ENCODE data around the gene CTCFL. TPM values are rescaled to one million over a fixed set of nuclear protein-coding genes. Genes with fewer than 3 reads are reported as not detected.

CTCFL gene
- total and polyA plus RNA-seq, 2 donors (not counting 3 experiments of a cell fraction or from before 2014, with no cell fraction given), result not detected

- dilution Hi-C loops (cut with MboI; ENCODE audit: extremely low pct_ligation_motif_present, low sequenced_read_pairs) (no loop called here), intact Hi-C loops (cut with micrococcal nuclease) (no loop called here)
- no TSS peak for BruUV-seq (replicated peaks)
- no peak overlapping the region for H3K4me2 ChIP-seq (ENCODE audit: insufficient read depth, low read length)
- H3K4me1 ChIP-seq (ENCODE audit: control insufficient read depth, extremely low read depth, insufficient read depth, low read length), result no peaks in the 10 kb centered on the region
- no peak overlapping the region for H3K27ac ChIP-seq (ENCODE audit: insufficient read depth, low read depth, low read length)
- CTCF ChIA-PET, result interaction anchor here (1.2 kb wide), 1 partner anchor 13 kb away, joined by 3 read pairs; no protein-coding TSS in a partner anchor
- H4K20me1 ChIP-seq (replicated peaks; ENCODE audit: control insufficient read depth, extremely low read depth, insufficient read depth, low read length), result no peaks in the 10 kb centered on the region
- H3K36me3 ChIP-seq (ENCODE audit: control insufficient read depth in 2 of 2, extremely low read depth in 1 of 2, insufficient read depth in 2 of 2, low read length in 2 of 2), result no peaks in the 10 kb centered on the region
- no peak overlapping the region for H3K4me3 ChIP-seq (replicated peaks in 1 of 3; ENCODE audit: insufficient read depth in 1 of 3, low read depth in 1 of 3, low read length in 3 of 3)
- POLR2A ChIA-PET, result no interaction called here
- DNase-seq (ENCODE audit: low read depth, low spot score) (no peak), FAIRE-seq (no peak)
- H3K9me1 ChIP-seq (replicated peaks; ENCODE audit: control insufficient read depth, extremely low read depth, insufficient read depth, low read length), result no peaks in the 10 kb centered on the region
- no peaks in the 10 kb centered on the region for H3K79me2 ChIP-seq (ENCODE audit: control insufficient read depth, insufficient read depth, low read length)
- no peaks in the 10 kb centered on the region for H3K27me3 ChIP-seq (ENCODE audit: control insufficient read depth in 2 of 2, insufficient read depth in 2 of 2, low read length in 2 of 2)
- no peaks in the 10 kb centered on the region for H3K9me3 ChIP-seq (replicated peaks; ENCODE audit: control insufficient read depth, insufficient read depth, low read length)
- no peak for TF ChIP-seq POLR2A (IDR thresholded peaks at IDR 0.05; ENCODE audit: low read depth, low read length)
- no peak for TF ChIP-seq EZH2 (IDR thresholded peaks at IDR 0.05; ENCODE audit: borderline replicate concordance, low read depth, low read length, severe bottlenecking)
- TF ChIP-seq, protein P1, sequence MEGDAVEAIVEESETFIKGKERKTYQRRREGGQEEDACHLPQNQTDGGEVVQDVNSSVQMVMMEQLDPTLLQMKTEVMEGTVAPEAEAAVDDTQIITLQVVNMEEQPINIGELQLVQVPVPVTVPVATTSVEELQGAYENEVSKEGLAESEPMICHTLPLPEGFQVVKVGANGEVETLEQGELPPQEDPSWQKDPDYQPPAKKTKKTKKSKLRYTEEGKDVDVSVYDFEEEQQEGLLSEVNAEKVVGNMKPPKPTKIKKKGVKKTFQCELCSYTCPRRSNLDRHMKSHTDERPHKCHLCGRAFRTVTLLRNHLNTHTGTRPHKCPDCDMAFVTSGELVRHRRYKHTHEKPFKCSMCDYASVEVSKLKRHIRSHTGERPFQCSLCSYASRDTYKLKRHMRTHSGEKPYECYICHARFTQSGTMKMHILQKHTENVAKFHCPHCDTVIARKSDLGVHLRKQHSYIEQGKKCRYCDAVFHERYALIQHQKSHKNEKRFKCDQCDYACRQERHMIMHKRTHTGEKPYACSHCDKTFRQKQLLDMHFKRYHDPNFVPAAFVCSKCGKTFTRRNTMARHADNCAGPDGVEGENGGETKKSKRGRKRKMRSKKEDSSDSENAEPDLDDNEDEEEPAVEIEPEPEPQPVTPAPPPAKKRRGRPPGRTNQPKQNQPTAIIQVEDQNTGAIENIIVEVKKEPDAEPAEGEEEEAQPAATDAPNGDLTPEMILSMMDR (IDR thresholded peaks at IDR 0.05; ENCODE audit: extremely low read depth in 1 of 2, insufficient read depth in 1 of 2, low read depth in 1 of 2, low read length in 2 of 2), result no peak
- no peak for TF ChIP-seq MYC (IDR thresholded peaks at IDR 0.05; ENCODE audit: low read depth, low read length)
- no peak for TF ChIP-seq GATA2 (IDR thresholded peaks at IDR 0.05; ENCODE audit: insufficient read depth, insufficient read length, low read depth, low read length)
- TF ChIP-seq JUN (IDR thresholded peaks at IDR 0.05; ENCODE audit: borderline replicate concordance, insufficient read depth, insufficient read length, low read depth), result no peak
- TF ChIP-seq FOS (IDR thresholded peaks at IDR 0.05; ENCODE audit: borderline replicate concordance, insufficient read depth, low read length), result no peak
- no peak for TF ChIP-seq MAX (IDR thresholded peaks at IDR 0.05; ENCODE audit: insufficient read depth, insufficient read length)
- no peak for TF ChIP-seq POLR2AphosphoS5 (IDR thresholded peaks at IDR 0.05; ENCODE audit: insufficient read depth, low read depth, low read length)
- no peak overlapping the region for H2AFZ ChIP-seq (ENCODE audit: low read depth, low read length)
- H3K9ac ChIP-seq (replicated peaks; ENCODE audit: extremely low read depth, insufficient read depth, low read length), result no peak overlapping the region
These were observed 3.2 kb upstream of the CTCFL start for GRCh38 chr20:57528148-57528547.

All from endothelial cell of umbilical vein (primary cell).